Astrocyte (in vitro differentiated cells and primary cell): Measurements from ENCODE around the gene ADD3.

Experiments
- EZH2 ChIP-seq: IDR thresholded peaks from 2 replicates; pipeline ENCODE4 v1.6.1; 2012; ENCODE audit warnings: mild to moderate bottlenecking, low read length, inconsistent platforms; ENCODE audit not compliant: insufficient read depth
- TF ChIP-seq, protein P1 (sequence below): IDR thresholded peaks from 2 replicates; pipeline ENCODE4 v1.5.1; 2011; ENCODE audit warnings: low read depth, mild to moderate bottlenecking, inconsistent platforms, low read length, moderate library complexity; ENCODE audit not compliant: insufficient read depth

DNA sequence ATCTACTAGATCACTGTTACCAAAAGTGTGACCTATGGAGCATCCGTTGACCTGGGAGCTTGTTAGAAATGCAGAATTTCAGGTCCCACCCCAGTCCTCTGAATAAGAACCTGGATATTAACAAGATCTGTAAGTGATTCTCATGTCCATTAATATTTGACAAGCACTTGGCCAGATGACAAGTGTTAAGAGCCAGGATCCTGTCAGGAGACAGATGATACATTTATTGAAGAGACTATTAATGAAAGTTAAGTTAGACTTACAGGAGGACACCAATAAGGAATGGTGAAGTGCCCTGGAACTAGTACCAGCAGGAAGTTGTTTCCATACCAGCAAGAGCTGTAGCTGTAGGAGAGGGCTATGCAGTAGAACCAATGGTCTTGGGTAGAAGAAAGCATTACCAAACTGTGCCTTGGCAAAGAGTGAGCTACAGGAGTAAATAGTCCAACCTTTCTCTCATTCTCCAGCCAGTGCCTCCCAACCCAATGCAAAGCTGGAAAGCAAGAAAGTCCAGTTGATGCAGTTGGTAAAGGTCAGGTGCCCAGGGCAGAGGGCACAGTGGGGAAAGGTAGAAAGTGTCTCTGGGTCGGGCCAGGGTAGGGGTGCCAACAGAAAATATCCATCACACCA is 35.3 kb upstream of the ADD3 start:
- TF ChIP-seq, protein P1, sequence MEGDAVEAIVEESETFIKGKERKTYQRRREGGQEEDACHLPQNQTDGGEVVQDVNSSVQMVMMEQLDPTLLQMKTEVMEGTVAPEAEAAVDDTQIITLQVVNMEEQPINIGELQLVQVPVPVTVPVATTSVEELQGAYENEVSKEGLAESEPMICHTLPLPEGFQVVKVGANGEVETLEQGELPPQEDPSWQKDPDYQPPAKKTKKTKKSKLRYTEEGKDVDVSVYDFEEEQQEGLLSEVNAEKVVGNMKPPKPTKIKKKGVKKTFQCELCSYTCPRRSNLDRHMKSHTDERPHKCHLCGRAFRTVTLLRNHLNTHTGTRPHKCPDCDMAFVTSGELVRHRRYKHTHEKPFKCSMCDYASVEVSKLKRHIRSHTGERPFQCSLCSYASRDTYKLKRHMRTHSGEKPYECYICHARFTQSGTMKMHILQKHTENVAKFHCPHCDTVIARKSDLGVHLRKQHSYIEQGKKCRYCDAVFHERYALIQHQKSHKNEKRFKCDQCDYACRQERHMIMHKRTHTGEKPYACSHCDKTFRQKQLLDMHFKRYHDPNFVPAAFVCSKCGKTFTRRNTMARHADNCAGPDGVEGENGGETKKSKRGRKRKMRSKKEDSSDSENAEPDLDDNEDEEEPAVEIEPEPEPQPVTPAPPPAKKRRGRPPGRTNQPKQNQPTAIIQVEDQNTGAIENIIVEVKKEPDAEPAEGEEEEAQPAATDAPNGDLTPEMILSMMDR = no peak
- TF ChIP-seq EZH2 = no peak
